ENCODE results near the gene GRIA1.

Gene GRIA1

GRCh38 chr5:153491038-153491744, 721 bp downstream of the GRIA1 start:
- TF ChIP-seq TAF1 (IDR thresholded peaks at IDR 0.05; ENCODE audit: borderline replicate concordance, insufficient read depth, low read length) (no peak), SIN3A (IDR thresholded peaks at IDR 0.05; ENCODE audit: borderline replicate concordance, insufficient read depth, low read length) (no peak), POLR2AphosphoS5 (IDR thresholded peaks at IDR 0.05; ENCODE audit: low read depth, low read length) (no peak), REST (IDR thresholded peaks at IDR 0.05; ENCODE audit: insufficient read depth in 1 of 2, low read depth in 2 of 2, low read length in 2 of 2) (no peak), FOXP2 (optimal IDR thresholded peaks at IDR 0.05; ENCODE audit: borderline replicate concordance, extremely low read depth, extremely low read length, insufficient read depth) (no peak)

- TF ChIP-seq FOXP2 (optimal IDR thresholded peaks at IDR 0.05; ENCODE audit: borderline replicate concordance, extremely low read depth, extremely low read length, insufficient read depth) (no peak), REST (IDR thresholded peaks at IDR 0.05; ENCODE audit: insufficient read depth in 1 of 2, low read depth in 2 of 2, low read length in 2 of 2) (no peak), SIN3A (IDR thresholded peaks at IDR 0.05; ENCODE audit: borderline replicate concordance, insufficient read depth, low read length) (no peak), POLR2AphosphoS5 (IDR thresholded peaks at IDR 0.05; ENCODE audit: low read depth, low read length) (no peak), TAF1 (IDR thresholded peaks at IDR 0.05; ENCODE audit: borderline replicate concordance, insufficient read depth, low read length) (no peak)
Observed at GRCh38 chr5:153491856-153492255, 1.4 kb downstream of the GRIA1 start.

- TF ChIP-seq TAF1 (IDR thresholded peaks at IDR 0.05; ENCODE audit: borderline replicate concordance, insufficient read depth, low read length) = no peak
- TF ChIP-seq POLR2AphosphoS5 (IDR thresholded peaks at IDR 0.05; ENCODE audit: low read depth, low read length) = no peak
- TF ChIP-seq SIN3A (IDR thresholded peaks at IDR 0.05; ENCODE audit: borderline replicate concordance, insufficient read depth, low read length) = no peak
- no peak for TF ChIP-seq REST (IDR thresholded peaks at IDR 0.05; ENCODE audit: insufficient read depth in 1 of 2, low read depth in 2 of 2, low read length in 2 of 2)
- TF ChIP-seq FOXP2 (optimal IDR thresholded peaks at IDR 0.05; ENCODE audit: borderline replicate concordance, extremely low read depth, extremely low read length, insufficient read depth) = no peak
Observed at GRCh38 chr5:153496835-153497234, 6.4 kb downstream of the GRIA1 start.

GRCh38 chr5:153498516-153498915, 8.0 kb downstream of the GRIA1 start:
- TF ChIP-seq REST (IDR thresholded peaks at IDR 0.05; ENCODE audit: insufficient read depth in 1 of 2, low read depth in 2 of 2, low read length in 2 of 2) (no peak), SIN3A (IDR thresholded peaks at IDR 0.05; ENCODE audit: borderline replicate concordance, insufficient read depth, low read length) (no peak), TAF1 (IDR thresholded peaks at IDR 0.05; ENCODE audit: borderline replicate concordance, insufficient read depth, low read length) (no peak), POLR2AphosphoS5 (IDR thresholded peaks at IDR 0.05; ENCODE audit: low read depth, low read length) (no peak), FOXP2 (optimal IDR thresholded peaks at IDR 0.05; ENCODE audit: borderline replicate concordance, extremely low read depth, extremely low read length, insufficient read depth) (no peak)

Measured in PFSK-1 (cell line).